A673 (cell line): ENCODE measurements around the gene RABGAP1L.

ENCODE experiments used
- CTCF ChIP-seq: fragments of 300-800, 200-600 bp; sonication (generic); conservative IDR thresholded peaks from 2 replicates; pipeline ENCODE4 v1.5.1; 2017; ENCODE audit warnings: low read depth, mild to moderate bottlenecking, antibody characterized with exemption, low read length, moderate library complexity, mixed read lengths
- EZH2 ChIP-seq: fragments of 200-600 bp; sonication (generic); IDR thresholded peaks from 2 replicates; pipeline ENCODE4 v1.6.1; 2017; ENCODE audit warnings: borderline replicate concordance, low read depth, mild to moderate bottlenecking, mixed read lengths, antibody characterized with exemption, low read length; ENCODE audit not compliant: poor library complexity, severe bottlenecking

- TF ChIP-seq CTCF (no peak), EZH2 (no peak)
These were observed 40.6 kb upstream of the RABGAP1L start for GRCh38 chr1:174118751-174119150.
